Ishikawa (cell line): ENCODE data around the gene CALML6.

Source experiments
- CEBPB ChIP-seq: IDR thresholded peaks from 2 replicates; pipeline ENCODE4 v1.6.1; 2012
- CREB1 ChIP-seq: IDR thresholded peaks from 2 replicates; pipeline ENCODE4 v1.6.1; 2012; ENCODE audit warnings: low read depth
- EGR1 ChIP-seq: IDR thresholded peaks from 2 replicates; pipeline ENCODE4 v1.6.1; 2012
- EP300 ChIP-seq: IDR thresholded peaks from 2 replicates; pipeline ENCODE4 v1.6.1; 2012; ENCODE audit warnings: borderline replicate concordance
- FOXM1 ChIP-seq: IDR thresholded peaks from 2 replicates; pipeline ENCODE4 v1.6.1; 2012; ENCODE audit warnings: low read depth, borderline replicate concordance
- NFIC ChIP-seq: IDR thresholded peaks from 2 replicates; pipeline ENCODE4 v1.6.1; 2012
- RAD21 ChIP-seq: IDR thresholded peaks from 2 replicates; pipeline ENCODE4 v1.6.1; 2012; ENCODE audit warnings: low read depth
- TAF1 ChIP-seq: IDR thresholded peaks from 2 replicates; pipeline ENCODE4 v1.6.1; 2012; ENCODE audit warnings: low read depth, mild to moderate bottlenecking
- TCF12 ChIP-seq: IDR thresholded peaks from 2 replicates; pipeline ENCODE4 v1.6.1; 2012; ENCODE audit warnings: low read depth
- TEAD4 ChIP-seq: IDR thresholded peaks from 2 replicates; pipeline ENCODE4 v1.6.1; 2012
- YY1 ChIP-seq: IDR thresholded peaks from 2 replicates; pipeline ENCODE4 v1.6.1; 2012; ENCODE audit warnings: low read depth
- ZBTB7A ChIP-seq: IDR thresholded peaks from 2 replicates; pipeline ENCODE4 v1.6.1; 2012; ENCODE audit warnings: low read depth
- TF ChIP-seq, protein P1 (sequence below): IDR thresholded peaks from 2 replicates; pipeline ENCODE4 v1.6.1; 2012
- TF ChIP-seq, protein P2 (sequence below): IDR thresholded peaks from 2 replicates; pipeline ENCODE4 v1.6.1; 2012
- TF ChIP-seq, protein P3 (sequence below): IDR thresholded peaks from 2 replicates; pipeline ENCODE4 v1.6.1; 2012; ENCODE audit warnings: low read depth, mild to moderate bottlenecking

The CALML6 gene, protein sequence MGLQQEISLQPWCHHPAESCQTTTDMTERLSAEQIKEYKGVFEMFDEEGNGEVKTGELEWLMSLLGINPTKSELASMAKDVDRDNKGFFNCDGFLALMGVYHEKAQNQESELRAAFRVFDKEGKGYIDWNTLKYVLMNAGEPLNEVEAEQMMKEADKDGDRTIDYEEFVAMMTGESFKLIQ

DNA sequence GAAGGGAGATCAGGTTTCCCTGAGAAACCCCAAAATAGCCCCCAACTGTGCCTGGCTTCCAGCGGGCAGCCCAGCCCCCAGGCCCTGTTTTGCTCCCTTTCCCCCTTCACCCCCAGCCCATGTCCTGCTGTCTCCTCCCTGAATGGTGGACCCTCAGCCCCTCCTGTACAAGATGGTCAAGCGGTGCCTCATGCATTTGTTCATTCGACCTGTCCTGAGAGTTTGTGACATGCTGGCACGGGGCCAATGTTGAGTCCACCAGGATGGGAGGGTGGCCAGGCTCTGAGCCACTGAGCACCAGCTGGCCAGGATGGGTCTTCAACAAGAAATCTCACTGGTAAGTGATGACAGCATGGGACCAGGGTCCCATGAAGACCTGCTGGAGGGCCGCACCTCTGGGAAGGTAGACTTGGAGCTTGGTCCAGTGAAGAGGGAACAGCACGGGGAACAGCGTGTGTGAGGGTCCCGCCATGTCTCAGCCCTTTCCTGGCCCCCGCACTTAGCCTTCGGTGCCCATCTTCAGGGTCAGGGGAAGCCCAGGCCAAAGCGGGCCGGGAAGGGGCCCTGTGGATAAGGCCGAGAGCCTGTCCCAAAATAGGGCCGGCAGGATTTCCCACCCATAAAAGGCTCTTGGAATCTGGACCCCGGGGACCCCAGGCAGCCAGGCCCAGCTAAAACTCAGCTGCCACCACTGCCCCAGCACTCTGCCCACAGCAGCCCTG lies at the start of gene CALML6:
Gene CALML6 (plus strand): TSS at position 290 of the 722 bp plus-strand sequence. CDS start 21 bp downstream, at position 311.
- TF ChIP-seq NFIC: peak; percentile 56; the same call in 1 of the 2 replicates
- TF ChIP-seq, protein P1, sequence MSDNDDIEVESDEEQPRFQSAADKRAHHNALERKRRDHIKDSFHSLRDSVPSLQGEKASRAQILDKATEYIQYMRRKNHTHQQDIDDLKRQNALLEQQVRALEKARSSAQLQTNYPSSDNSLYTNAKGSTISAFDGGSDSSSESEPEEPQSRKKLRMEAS: no peak

DNA sequence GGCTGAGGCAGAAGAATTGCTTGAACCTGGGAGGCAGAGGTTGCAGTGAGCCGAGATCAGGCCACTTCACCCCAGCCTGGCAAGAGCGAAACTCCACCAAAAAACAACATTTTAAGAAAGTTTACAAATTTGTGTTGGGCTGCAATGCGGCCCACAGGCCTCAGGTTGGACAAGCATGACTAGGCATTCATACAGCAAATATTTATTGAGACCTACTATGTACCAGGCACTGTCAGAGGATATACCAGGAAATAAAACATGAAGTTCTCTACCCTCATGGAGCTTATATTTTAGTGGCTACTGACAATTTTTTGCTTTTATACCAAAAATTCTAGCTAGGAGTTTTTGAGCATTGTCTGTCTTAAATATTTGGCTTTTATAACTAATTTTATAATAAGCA lies 47.9 kb upstream of the CALML6 start:
- no peak for TF ChIP-seq YY1
- TF ChIP-seq, protein P2, sequence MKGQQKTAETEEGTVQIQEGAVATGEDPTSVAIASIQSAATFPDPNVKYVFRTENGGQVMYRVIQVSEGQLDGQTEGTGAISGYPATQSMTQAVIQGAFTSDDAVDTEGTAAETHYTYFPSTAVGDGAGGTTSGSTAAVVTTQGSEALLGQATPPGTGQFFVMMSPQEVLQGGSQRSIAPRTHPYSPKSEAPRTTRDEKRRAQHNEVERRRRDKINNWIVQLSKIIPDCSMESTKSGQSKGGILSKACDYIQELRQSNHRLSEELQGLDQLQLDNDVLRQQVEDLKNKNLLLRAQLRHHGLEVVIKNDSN: no peak
- TF ChIP-seq RAD21: no peak
- TF ChIP-seq, protein P3, sequence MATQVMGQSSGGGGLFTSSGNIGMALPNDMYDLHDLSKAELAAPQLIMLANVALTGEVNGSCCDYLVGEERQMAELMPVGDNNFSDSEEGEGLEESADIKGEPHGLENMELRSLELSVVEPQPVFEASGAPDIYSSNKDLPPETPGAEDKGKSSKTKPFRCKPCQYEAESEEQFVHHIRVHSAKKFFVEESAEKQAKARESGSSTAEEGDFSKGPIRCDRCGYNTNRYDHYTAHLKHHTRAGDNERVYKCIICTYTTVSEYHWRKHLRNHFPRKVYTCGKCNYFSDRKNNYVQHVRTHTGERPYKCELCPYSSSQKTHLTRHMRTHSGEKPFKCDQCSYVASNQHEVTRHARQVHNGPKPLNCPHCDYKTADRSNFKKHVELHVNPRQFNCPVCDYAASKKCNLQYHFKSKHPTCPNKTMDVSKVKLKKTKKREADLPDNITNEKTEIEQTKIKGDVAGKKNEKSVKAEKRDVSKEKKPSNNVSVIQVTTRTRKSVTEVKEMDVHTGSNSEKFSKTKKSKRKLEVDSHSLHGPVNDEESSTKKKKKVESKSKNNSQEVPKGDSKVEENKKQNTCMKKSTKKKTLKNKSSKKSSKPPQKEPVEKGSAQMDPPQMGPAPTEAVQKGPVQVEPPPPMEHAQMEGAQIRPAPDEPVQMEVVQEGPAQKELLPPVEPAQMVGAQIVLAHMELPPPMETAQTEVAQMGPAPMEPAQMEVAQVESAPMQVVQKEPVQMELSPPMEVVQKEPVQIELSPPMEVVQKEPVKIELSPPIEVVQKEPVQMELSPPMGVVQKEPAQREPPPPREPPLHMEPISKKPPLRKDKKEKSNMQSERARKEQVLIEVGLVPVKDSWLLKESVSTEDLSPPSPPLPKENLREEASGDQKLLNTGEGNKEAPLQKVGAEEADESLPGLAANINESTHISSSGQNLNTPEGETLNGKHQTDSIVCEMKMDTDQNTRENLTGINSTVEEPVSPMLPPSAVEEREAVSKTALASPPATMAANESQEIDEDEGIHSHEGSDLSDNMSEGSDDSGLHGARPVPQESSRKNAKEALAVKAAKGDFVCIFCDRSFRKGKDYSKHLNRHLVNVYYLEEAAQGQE: no peak
- no peak for TF ChIP-seq CREB1
- TF ChIP-seq TCF12: no peak
- TF ChIP-seq NFIC: no peak
- no peak for TF ChIP-seq FOXM1
- TF ChIP-seq TAF1: no peak

DNA sequence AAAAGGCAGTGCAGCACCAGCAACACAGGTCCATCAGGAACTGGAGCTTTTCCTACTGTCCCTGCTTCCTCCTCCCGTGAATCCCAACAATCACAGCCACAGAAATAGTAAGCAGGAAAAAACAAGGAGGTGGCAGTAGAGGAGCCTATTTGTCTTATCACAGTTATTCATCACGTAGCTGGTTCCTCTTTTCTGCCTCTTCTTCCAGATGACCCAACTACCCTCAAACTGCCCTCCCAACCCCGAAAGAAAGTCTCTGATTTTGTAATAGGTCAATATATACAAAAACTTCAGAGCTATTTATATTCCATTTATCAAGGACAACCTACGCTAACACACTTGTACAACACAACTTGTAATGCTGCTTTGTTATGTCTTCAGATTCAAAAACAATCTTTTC lies 45.6 kb upstream of the CALML6 start:
- TF ChIP-seq, protein P1: no peak
- no peak for TF ChIP-seq FOXM1
- TF ChIP-seq TCF12: no peak
- no peak for TF ChIP-seq CREB1
- no peak for TF ChIP-seq EP300
- no peak for TF ChIP-seq EGR1
- no peak for TF ChIP-seq ZBTB7A
- TF ChIP-seq RAD21: no peak
- TF ChIP-seq NFIC: no peak
- TF ChIP-seq TEAD4: no peak
- TF ChIP-seq, protein P3: no peak
- no peak for TF ChIP-seq TAF1
- TF ChIP-seq, protein P2: no peak

DNA sequence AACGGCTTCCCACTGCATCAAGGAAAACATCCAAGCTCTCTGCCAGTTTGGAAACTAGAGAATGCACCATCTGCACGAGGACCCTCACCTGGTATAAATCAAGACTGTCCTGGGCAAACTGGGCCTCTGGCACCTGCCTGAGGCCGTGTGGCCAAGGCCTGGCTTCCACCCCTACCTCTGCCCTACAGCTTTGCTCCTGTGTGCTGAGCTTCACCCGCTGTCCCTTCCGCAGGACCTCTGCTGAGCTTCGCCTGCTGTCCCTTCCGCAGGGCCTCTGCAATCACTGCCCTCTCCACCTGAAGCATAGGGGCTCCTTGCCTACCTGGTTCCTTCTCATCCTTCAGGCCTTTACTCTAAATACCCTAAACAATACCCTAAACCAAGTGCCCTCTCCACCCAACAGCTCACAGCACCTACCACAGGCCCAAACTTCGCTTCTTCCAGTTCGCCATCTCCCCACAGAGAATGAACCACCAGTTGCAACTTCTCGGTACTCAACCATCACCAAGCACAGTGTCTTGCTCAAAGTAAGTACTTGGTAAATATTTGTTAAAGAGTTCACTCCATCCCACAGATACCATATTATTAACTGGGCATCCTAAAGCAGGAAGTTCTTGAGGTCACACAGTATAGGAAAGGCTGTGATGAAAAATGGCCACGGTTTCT lies 42.6 kb upstream of the CALML6 start:
- TF ChIP-seq NFIC: no peak
- TF ChIP-seq EGR1: no peak
- no peak for TF ChIP-seq CREB1
- TF ChIP-seq EP300: no peak

DNA sequence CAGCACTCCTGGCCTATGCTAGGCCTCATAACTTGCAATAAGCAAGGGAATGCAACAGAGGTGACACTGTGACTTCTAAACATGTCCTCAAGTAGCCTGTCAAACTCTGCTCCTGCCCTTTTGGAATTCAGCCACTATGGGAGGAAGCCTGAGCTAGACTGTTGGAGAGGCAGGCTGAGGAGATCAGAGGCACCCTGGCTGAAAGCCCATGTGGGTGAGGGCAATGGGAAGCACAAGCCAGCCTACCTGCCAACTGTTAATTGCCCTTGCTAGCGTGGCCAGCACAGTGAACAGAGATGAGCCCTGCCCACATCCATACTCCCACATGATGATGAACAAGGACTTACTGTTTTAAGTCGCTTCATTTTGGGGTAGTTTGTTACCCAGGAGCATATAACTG lies 41.9 kb upstream of the CALML6 start:
- TF ChIP-seq FOXM1 (no peak), EGR1 (no peak), NFIC (no peak), CREB1 (no peak), TEAD4 (no peak), YY1 (no peak), CEBPB (no peak), RAD21 (no peak), EP300 (no peak), TAF1 (no peak), ZBTB7A (no peak), TCF12 (no peak)
- TF ChIP-seq, protein P1: no peak
- TF ChIP-seq, protein P3: no peak
- TF ChIP-seq, protein P2: no peak
